ENCODE results near the gene PRR14.

Gene PRR14

DNA sequence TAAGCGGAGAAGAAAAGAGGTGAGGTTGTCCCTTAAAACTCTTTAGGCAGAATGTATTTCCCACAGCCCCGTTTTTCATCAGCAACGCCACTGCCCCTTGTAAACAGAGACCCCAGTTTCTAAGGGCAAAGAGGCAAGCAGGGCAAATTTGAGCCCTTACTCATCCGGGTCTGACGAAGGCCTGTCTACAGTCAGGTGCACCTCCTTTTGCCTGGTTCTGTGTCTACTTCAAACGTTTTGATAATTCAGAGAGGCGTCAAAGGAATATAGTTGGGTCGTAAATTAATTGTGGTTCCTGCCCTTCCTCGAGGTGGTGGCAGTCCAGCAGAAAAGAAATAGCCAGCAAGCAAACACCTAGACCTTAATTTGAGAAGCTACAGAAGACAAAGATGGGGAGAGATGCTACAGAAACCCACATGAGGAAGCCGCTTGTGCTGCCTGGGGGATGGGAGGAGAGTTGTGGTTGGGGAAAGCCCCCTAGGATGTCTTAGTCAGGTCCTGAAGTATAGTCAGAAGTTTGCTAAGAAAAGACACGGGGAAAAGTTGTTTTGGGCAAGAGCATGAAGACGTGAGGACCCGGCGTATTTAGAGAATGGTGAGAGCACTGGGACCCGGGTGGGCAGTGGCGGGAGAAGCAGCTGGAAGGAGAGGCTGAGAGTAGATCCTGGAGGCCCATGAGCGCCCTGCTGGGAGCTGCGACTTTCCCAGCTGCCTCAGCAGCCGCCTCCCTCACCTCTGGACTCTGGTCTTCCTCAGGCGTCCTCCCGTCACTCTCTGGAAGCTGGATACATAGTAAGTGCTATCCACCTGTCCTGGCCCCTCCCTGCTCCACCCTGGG is 9.9 kb downstream of the PRR14 start:
- DNase-seq = no peak

DNA sequence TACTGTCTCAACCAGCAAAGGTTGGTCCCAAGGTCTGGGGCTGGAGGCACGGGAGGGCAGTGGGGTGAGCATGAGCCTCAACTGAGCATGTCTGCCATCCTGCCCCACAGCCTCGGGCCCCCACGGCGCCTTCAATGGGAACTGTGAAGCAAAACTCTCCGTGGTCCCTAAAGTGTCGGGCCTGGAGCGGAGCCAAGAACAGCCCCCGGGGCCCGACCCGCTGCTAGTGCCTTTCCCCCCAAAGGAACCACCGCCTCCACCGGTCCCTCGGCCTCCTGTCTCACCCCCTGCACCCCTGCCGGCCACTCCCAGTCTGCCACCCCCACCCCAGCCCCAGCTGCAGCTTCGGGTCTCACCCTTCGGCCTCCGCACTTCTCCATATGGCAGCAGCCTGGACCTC is 11.7 kb downstream of the PRR14 start:
- no peak for DNase-seq

DNA sequence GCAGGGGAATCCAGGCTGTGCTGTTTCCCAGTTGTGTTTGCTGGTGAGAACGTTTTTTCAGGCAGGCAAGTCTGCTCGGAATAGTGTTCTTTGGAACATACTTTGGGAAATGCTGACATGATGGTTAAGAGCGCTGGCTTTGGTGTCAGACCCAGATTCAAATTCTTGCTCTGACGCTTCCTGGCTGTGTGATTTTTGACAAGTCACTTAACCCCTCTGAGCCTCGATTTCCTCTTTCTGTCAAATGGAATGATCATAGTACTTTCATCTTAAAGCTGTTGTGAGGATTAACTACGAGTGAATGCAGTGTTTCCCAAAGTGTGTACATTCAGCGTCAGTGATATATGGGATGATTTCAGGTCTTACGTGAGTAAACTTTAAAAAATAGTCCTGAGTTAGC is 12.3 kb downstream of the PRR14 start:
- DNase-seq = no peak

DNA sequence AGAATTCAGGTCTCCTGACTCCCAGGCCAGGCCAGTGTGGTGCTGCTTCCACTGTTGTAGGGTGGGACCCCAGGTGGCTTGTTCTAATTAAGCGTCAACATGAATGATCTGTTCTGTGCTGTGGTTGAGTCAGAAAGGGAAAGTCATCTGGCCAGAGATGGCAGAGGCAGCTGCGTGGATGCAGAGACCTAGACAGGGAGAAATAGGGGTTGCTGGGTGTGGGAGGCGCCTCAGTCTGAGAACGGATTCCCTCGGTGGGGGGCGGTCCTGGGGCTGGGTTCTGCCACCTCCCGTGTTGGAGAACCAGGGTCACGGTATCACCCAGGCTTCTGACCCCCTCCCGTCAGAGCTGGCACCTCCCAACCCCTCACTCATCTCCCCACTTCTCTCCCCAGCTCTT is 13.1 kb downstream of the PRR14 start:
- no peak for DNase-seq

DNA sequence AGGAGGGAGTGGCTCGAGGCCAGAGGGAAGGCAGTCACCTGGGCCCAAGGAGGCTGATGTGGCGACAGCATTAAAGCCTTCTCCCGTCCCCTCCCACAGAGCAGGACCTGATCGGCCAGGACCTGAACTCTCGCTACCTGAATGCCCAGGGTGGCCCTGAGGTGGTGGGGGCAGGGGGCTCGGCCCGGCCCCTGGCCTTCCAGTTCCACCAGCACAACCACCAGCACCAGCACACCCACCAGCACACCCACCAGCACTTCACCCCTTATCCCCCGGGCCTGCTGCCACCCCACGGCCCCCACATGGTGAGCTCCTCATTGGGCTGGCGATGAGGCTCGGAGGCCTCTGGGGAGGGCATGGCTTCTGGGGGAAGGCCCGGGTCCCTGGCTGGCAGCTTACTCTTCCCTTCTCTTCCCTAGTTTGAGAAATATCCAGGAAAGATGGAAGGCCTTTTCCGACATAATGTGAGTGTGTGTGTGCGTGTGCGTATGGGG is 13.9 kb downstream of the PRR14 start:
- DNase-seq = no peak

DNA sequence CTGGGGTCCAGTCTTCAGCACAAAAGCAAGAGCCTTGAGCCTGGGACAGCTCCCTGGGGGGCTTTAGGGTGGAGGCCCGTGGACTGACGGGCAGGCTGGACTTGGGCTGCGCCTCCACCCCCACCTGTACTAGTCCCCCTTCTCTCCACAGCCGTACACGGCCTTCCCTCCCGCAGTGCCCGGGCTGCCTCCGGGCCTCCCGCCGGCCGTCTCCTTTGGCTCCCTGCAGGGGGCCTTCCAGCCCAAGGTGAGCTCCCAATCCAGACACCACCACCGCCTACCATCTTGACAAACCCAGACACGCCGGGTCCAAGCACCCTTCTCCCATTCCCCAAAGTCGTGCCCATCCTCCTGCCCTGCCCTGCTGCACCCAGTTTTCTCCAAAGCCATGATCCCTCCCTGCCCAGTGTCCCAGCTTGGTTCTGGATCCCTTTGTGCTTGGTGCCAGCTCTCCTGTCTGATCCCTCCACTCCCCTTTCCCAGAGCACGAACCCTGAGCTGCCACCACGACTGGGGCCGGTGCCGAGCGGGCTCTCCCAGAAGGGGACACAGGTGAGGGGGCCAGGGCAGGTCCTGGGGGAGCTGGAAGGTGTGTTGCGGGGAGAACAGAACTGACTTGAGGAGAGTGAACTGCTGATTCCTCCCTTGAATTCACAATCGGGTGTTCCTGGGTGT is 14.5 kb downstream of the PRR14 start:
- DNase-seq = no peak

DNA sequence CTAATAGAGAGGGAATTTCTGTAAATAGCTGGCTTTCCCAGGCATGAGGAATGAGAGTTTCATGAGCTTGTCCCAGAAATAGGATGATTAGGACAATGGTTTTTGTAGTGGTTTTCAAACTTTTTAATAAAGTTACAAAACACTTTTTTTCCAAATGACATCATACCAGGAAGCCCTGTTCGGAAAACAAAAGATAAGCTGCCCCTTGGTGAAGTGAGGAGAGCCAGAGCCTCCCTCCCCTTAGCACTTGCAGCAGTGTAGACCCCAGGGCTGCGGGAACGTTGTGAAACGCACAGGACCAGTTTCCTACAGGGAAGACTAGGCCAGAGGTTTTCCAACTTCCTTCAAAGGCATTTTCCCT is 15.1 kb downstream of the PRR14 start:
- DNase-seq = no peak

DNA sequence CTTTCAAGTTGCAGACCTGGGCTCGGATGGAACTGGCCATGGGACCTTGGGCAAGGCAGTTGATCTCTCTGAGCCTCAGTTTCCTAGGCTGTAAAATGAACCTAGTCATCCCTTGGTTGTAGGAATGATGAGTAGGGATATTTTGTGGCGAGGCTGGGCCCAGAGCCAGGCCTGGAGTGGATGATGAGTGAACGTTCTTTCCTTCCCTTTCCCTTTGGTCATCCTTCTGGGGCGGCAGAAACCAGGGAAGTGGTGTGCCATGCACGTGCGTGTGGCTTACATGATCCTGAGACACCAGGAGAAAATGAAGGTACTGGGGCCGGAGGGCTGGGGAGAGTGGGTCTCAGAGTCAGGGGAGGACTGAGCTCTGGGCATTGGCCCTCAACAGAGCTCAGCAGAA is 15.9 kb downstream of the PRR14 start:
- no peak for DNase-seq

DNA sequence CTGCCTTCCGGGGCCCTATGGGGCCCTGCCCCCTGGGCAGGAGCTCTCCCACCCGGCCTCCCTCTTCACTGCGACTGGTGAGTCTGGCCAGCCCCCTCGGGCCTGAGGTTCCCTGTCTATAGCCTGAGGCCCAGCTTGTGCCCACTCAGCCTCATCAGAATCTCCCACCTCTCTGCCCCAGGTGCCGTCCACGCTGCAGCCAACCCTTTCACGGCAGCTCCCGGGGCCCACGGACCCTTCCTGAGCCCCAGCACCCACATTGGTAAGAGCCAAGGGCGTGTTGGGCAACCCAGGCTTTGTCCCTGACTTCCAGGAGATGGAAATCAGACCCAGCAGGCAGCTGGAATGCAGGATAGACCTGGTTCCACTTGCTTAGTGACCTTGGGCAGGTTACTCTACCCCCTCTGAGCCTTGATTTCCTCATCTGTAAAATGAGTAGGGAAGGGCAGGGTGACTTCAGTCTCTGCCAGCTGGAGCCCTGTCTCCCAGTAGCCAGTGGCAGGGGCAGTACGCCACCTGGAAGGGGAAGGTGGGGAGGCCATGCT is 16.7 kb downstream of the PRR14 start:
- DNase-seq = no peak

DNA sequence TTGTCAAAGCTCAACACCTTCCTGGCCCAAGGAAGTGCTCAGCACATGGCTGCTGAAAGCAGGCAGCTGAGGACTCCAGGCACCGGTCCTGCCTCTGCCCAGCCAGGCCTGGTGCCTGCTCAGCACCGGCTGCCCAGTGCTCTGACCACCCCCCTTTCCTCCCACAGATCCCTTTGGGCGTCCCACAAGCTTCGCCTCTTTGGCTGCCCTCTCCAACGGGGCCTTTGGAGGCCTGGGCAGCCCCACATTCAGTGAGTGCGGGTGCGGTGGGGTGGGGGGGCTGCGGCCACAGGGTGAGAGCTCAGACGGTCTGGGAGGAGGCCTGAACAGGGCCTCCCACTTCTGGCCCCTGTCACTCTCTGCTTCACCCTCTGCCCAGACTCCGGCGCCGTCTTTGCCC is 17.6 kb downstream of the PRR14 start:
- no peak for DNase-seq

DNA sequence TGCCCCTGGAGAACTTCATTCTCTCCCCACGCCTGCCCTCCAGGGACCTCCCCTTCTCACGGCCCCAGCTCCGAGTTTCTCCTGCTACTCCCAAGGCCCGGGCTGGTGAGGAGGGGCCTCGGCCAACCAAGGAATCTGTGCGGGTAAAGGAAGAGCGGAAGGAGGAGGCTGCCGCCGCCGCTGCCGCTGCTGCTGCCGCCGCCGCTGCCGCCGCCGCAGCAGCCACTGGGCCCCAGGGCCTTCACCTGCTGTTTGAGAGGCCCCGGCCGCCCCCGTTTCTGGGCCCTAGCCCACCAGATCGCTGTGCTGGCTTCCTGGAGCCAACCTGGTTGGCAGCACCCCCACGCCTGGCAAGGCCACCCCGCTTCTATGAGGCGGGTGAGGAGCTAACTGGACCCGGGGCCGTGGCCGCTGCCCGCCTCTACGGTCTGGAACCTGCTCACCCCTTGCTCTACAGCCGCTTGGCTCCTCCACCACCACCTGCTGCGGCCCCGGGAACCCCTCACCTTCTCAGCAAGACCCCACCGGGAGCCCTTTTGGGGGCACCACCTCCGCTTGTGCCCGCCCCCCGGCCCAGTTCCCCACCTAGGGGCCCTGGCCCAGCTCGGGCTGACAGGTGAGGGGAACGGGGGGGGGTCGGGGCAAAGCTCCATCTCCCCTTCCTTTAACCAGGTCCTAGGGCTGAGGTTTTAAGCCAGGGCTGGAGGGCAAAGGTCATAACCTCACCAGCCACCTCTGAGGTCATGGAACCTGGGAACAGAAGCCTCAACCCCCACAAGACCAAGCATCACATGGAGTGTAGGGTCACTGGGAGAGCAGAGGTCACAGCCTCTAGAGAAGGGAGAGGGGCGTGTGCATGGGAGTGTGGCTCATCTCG is 18.5 kb downstream of the PRR14 start:
- DNase-seq = no peak

DNA sequence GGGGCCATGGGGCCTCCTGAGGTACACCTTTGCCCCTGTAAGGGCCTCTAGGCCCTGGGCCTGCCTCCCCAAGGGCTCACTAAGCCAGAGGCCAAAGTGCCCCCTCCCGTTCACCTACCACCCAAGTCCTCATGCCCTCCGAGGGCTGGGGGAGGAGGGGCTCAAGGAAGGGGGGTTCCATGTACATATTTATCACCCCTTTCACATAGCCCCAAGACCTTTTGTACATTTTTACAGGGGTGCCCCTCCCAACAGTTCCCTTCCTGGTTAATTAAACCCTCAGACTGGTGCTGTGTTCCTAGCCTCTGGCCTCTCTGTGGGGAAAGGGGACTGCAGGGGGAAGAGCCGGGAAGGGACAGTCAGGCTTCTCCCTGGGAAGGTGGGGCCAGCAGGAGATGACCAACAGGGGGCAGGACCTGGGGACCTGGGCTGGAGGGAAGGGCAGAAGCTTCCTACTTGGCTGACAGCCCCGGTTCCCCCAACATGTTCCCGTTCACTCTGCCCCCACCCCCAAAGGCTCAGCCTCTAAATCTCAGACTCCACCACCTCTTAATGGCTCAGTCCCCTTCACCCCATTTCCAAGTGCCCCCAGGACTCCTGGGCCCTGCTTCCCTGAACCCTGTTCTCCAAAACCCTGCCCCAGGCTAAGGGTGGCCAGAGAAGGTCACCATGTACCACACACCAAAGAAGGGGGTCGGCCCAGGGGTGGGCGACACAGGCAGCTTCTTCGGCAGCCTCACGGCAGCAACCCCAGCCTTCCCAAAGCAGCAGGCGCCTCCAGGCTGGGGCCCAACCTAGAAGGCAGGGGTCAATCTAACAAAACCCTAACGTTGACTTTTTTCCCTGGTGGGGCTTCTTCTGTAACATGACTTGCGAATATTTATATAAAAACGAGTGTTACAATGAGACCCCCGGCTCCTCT is 19.4 kb downstream of the PRR14 start:
- DNase-seq = no peak

DNA sequence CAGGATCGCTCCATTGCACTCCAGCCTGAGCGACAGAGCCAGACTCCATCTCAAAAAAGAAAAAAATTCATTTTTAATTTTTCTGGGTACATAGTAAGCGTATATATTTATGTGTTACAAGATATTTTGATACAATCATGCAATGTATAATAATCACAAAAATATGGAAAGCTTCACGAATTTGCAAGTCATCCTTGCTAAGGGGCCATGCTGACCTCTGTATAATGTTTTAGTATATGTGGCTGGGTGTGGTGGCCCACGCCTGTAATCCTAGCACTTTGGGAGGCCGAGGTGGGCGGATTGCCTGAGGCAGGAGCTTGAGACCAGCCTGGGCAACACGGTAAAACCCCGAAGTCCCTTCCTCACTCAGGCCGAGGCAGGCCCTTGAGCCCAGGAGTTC is 24.4 kb downstream of the PRR14 start:
- no peak for DNase-seq

DNA sequence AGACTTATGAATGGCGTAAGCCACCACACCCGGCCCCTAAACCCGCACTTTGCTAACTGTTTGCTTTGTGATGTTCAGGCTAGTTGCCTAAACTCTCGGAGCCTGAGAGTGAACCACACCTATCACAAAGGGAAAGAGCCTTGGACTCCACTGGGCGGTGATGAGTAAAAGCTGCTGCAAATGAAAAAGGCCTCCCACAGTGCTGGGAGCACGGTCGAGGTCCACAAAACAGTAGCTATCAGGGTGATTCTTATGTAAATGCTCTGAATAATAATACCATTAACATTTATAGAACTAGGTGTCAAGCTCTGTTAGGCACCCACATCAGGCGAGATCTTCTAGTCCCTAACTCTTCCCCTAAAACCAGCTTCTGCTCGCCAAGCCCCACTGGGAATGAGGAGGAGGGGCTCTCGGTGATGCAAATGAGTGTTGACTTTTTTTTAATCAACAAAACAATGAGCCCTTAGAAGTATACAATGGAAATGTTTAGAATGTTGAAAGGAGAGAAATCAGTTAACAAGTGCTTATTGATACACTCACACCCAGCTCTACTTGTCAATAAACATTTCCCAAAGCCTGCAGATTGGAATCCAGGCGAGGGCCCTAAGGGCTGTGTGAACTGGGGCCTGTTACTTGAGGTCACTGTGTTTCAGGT is 27.3 kb downstream of the PRR14 start:
- no peak for DNase-seq

DNA sequence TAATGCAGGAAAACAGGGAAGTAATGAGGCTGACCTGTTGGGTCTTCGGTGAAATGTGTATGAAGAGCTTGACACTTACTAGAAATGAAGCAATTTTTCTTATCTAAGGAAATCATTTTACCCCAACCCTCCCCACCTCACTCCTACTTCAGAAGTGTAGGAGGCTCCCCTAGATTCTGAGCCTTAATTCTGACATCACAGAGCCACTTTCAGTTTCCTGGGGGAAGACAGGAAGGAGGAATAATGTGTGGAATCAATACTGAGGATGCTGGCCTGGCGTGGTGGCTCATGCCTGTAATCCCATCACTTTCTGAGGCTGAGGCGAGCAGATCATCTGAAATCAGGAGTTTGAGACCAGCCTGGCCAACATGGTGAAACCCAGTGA is 27.8 kb downstream of the PRR14 start:
- no peak for DNase-seq

DNA sequence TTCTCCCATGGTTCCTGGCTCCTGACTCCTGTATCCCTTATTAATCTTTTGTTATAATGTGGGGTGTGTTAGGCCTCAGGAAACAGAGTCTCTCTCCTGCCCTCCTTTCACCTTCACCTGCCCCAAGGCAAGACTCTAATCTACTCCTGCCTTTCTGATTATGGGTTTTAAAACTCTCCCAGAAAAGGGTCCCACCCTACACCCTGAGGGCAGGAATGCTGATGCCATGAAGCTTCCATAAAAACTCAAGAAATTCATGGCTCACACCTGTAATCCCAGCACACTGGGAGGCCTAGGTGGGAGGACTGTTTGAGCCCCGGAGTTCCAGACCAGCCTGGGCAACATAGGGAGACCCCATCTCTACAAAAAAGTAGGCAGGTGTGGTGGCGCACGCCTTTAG is 29.6 kb downstream of the PRR14 start:
- DNase-seq = no peak

DNA sequence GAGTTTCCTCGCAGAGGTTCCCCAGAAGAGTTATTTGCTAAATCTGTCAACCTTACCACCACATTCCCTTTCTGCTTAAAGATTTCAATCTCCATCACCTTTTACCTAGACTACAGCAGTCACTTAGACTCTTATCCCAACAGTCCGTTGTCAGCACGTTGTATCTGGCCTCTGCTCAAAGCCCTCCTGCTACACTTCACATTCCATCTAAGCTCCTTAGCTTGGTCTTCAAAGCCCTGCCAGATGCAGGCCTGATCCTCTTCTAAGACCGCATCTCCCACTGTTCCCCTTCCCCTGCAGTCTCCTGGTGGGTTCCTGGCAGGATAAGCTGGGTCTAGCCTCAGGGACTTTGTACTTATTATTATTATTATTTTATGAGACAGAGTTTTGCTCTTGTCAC is 37.9 kb downstream of the PRR14 start:
- DNase-seq = no peak

DNA sequence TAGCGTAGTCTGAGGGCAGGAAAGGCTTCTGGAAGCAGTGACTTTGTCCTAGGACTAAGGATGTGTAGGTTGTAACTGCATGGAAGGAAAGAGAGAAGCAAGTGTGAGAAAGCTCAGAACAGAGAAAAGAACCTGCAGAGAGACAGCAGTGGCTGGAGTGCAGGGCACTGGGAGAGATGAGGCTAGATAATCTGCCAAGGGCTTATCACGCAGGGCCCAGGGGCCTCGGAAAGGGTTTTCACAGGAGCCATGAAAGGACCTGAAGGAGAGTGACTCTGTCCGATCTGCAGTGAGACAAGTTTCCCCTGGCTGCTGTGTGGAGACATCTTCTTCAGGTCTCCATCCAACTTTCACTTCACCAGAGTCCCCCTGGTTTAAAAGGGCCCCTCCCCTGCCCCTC is 41.1 kb downstream of the PRR14 start:
- DNase-seq = no peak

DNA sequence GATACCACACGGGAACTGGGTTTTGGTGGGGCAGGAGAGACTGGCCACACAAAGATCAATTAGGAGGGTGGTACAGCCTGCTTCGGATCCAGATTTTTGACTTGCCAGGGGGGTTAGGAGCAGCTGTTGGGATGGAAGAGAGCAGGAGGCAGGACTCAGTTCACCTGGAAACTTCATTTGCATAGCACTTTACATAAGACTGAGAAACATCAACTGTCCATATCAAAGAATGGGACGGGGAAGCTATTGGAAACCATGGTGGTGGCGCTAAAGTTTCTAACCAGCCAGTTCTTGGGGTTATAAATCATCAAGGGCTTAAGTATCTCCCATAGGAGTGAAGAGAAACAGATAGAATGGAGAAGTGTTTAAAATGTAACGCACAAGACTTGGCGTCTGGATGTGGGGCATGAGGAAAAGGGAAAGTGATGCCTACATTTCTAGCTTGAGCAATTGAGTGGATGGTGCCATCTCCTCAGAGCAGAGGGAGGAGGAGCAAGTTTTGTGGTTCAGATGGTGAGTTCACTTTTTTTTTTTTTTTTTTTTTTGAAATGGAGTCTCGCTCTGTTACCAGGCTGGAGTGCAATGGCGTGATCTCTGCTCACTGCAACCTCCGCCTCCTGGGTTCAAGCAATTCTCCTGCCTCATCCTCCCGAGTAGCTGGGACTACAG is 41.8 kb downstream of the PRR14 start:
- no peak for DNase-seq

DNA sequence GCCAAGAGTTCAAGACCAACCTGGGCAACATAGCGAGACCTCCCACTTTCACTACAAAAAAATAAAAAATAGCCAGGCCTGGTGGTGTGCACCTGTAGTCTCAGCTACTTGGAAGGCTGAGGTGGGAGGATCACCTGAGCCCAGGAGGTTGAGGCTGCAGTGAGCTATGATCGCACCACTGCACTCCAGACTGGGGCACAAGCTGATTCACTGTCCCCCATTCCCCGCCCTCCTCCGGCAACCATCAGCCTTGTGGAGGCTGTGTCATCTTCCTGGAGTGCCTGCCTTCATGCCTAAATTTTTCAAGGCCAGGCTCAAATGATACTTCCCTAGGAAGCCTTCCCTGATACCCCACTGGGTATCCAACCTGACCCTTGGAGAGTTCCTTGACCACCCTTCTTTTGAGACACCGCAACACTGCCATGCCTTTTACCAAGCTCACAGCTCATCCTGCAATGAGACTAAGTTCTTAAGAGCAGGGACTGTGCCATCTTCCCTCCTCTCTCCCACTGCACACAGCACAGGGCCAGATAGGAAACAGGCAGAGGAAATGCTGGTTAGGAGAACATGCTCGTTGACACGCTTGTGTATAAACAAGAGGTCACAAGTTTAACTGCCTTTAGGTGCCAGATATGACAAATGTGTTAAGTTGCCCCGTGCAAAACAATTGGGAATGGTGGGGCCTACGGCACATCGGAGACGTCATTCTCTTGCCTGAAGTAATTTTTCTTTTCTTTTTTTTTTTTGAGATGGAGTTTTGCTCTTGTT is 44.4 kb downstream of the PRR14 start:
- no peak for DNase-seq

Data from NCI-H2029 treated with DMSO at 0.1 percent for 48 hours (cell line).